GM18526 (cell line): ENCODE results near the gene UBE2Q1.

Experiments
- POLR2A ChIP-seq: IDR thresholded peaks from 3 replicates; pipeline ENCODE4 v1.6.1; 2011; ENCODE audit not compliant: insufficient read length; ENCODE audit errors: extremely low read depth

UBE2Q1 gene

GRCh38 chr1:154568157-154568815, 9.8 kb upstream of the UBE2Q1 start:
- no peak for TF ChIP-seq POLR2A

GRCh38 chr1:154567386-154568156, 9.1 kb upstream of the UBE2Q1 start, which contains the start of gene CHRNB2:
Gene CHRNB2, plus strand, starts transcription at chr1:154567778. Its CDS starts 267 bp downstream, at chr1:154568045.
- no peak for TF ChIP-seq POLR2A

DNA sequence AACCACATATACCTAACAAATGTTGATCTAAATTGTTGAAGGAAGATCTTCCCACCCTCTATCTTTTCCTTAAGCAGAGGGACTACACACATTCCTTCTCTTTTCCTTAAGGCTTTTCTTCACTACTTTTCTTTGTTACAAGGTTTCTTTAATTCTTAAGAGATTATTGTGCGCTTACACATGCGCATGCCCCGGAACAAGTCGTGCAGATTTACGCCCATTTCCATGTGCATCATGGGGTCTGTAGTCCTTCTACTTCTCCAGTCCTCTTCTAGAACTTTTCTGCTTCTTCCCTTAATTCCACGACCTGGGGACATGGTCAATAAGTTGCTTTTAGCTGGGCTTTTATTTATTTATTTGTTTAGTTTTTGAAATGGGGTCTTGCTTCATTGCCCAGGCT, 7.4 kb upstream of the UBE2Q1 start:
- no peak for TF ChIP-seq POLR2A

- no peak for TF ChIP-seq POLR2A
Measured at GRCh38 chr1:154559466-154560044, 1.1 kb upstream of the UBE2Q1 start.

DNA sequence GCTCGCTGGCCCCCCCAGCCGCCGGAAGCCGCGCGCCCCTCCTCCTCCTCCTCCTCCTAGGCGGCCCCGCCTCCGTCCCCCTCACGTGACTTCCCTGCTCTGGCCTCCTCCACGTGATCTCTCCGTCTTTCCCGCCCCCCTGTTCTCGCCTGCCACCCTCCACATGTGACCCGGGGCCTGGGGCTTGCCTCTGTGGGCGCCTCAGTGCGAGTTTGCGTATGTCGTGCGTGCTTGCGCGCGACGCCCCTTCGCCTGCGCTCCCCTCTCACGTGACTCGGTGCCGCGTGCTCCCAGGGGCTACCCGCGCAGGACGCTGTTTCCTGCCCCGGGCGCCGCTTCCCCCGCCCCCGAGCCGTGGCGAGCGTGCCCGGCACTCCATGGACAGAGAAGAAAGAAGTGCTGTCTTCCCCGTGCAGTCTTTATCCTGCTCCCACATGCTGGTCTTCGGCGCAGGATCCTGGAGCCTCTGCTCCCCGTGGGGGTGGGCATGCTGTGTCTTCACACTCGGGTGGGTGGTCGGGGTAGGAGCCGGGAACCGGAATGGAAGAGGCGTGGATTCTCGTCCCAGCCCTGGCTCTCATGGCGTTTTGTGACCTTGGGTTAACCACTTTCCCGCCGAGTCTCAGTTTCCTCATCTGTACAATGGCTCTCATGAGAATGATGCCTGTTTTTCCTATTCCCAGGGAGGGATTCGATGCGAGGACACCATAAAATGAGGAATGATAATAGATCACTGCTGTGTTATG, 431 bp upstream of the UBE2Q1 start:
- TF ChIP-seq POLR2A, result peak; percentile 64

DNA sequence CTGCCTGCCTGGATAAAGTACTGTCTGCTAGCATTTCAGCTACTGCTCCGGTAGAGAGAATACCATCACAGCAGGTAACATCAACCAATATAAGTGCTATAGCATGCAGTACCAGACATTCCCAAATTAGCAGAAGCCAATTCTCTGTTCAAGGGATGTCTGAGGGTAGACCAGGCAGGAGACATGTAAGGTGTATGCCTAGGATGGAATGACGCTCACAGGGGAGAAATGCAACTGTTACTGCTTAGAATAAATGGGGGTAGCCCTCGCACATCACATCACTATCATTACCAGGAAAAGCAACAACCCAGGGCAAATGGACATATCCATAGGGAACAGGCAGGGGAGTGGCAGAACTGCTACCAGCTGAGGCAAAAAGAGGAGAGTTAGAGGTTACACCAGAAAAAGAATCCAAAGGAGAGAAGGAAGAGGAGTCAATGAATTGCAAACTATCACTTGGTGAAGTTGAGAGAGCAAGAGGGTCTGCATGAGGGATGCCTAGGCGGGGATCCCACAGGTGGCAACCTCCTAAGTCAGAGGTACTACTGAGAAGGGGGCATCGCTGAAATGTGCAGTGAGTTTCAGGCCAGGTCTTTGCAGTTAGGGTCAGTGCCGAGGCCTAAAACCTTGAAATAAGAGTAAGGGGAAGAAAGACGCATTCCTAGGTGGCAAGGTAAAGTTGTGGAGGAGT, 1.1 kb downstream of the UBE2Q1 start:
- no peak for TF ChIP-seq POLR2A

DNA sequence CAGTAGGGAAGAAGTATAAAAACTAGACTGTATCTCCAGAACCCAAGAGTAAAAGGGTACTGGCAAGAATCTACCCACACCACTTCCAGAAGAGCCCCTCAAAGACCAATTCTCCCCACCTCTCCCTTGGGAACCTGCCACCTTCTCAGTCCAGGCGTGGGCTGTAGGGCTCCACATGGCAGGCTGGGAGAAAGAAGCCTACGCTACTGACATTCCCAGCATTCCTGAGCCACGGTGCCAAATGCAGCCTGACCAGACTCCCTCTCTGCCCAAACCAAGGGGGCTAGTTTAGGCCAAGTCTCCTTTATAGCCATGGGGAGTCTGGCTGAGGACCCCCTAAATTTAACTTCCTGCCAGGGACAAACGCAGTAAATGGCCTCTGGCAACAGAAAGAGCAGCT, 2.0 kb downstream of the UBE2Q1 start:
- no peak for TF ChIP-seq POLR2A

- TF ChIP-seq POLR2A, result no peak
Measured at GRCh38 chr1:154553056-154554030, 5.1 kb downstream of the UBE2Q1 start.

DNA sequence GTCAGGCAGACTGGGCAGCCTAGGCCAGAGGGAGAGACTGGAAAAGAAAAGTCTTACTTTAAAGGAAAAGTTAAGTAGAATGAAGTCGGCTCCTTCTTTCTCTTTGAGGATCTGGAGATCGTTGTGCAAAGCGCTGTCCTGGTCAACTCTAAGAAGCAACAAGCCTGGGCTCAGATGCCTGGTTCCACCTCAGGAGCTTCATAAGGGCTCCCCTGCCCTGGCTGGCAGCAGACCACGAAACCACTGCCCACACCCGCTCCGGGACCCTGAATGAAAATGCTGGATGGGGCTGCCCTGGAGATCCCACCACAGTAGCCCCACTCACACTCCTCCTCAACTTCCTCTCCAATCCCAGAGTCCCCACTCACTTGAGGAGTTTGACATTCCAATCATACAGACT, 6.4 kb downstream of the UBE2Q1 start:
- TF ChIP-seq POLR2A, result no peak

- no peak for TF ChIP-seq POLR2A
Measured at GRCh38 chr1:154551474-154551873, 7.0 kb downstream of the UBE2Q1 start.

DNA sequence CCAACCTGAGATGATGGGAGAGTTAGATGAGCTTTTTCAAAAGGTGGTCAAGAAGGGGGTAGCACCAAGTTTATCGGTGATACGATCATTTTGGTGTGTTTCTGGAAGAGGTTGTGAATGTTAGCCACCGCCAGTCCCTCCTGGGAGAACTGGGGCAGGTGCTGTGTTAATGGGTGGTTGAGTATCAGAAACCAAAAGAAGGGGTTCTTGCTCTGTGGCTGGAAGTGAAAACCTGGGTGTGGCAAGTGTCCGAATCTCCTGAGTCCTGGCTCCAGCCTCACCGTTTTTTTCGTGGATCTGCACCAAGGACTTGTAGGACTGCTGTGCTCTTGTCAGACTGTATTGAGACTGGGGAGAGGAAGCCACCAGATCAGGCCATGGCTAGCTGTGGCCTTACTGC, 7.8 kb downstream of the UBE2Q1 start:
- TF ChIP-seq POLR2A, result no peak

DNA sequence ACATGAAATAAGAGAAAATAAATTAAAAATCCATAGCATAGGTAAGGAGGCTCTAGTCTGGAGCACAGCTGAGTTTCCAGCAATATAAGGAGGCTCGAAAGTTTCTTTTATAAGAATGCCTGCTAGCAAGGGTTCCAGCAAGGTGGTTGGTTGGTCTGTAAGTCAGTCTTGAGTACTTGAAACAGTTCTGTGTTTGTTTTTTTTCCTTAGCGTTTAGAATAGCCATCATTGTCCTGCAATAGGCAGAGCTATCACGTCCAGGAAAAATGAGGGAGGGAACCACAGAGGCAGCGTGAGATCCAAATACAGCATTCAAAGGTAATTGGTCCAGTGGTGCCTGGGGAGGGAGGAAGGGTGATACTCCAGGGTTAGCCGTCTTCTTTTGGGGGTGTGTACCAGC, 8.4 kb downstream of the UBE2Q1 start:
- no peak for TF ChIP-seq POLR2A

- TF ChIP-seq POLR2A, result no peak
Measured at GRCh38 chr1:154549202-154549770, 9.2 kb downstream of the UBE2Q1 start.
